ENCODE data around the gene TMED8. TPM values are rescaled to one million over a fixed set of nuclear protein-coding genes. Genes with fewer than 3 reads are reported as not detected.
A peak's percentile ranks its signal among the peaks of the same experiment; 100 is the strongest.

Gene TMED8
- total RNA-seq, 2 donors from 2014 or later: 20.5 to 27.6 TPM

GRCh38 chr14:77335576-77335975 lies 41.3 kb downstream of the TMED8 start:
- H3K9me3 Mint-ChIP-seq: no peaks in the 10 kb centered on the region
- Histone ChIP-seq H3K9ac (ENCODE audit: extremely low read depth, low read length, poor library complexity, severe bottlenecking) (no peak overlapping the region), H3K27ac (ENCODE audit: low read depth, low read length) (no peak overlapping the region), H3K4me1 (ENCODE audit: control insufficient read depth, insufficient read depth, low read length) (peaks cover 24% of the 10 kb centered on the region), H3K36me3 (ENCODE audit: control insufficient read depth, insufficient read depth, low read length) (peaks cover 17% of the 10 kb centered on the region), H3K9me3 (ENCODE audit: control insufficient read depth, low read length) (no peaks in the 10 kb centered on the region), H3K4me3 (ENCODE audit: low read length) (no peak overlapping the region), H3K27me3 (ENCODE audit: control insufficient read depth, insufficient read depth, low read length, poor library complexity, severe bottlenecking) (no peaks in the 10 kb centered on the region)
- H3K36me3 Mint-ChIP-seq (ENCODE audit: low read depth): peaks cover 2% of the 10 kb centered on the region
- no peak for TF ChIP-seq CTCF (conservative IDR thresholded peaks at IDR 0.05)
- H3K4me1 Mint-ChIP-seq: peaks cover 54% of the 10 kb centered on the region
- peak overlapping the region; percentile 11 for H3K27ac Mint-ChIP-seq
- no peak for DNase-seq
- WGBS, 2 experiments (ENCODE audit: insufficient coverage in 1 of 2, insufficient read length in 1 of 2): 95% methylated on average over 2 of the region's 3 CpGs; no CpG with 5 or more reads in 1 of the 2 experiments
- H3K27me3 Mint-ChIP-seq (ENCODE audit: insufficient read depth): no peaks in the 10 kb centered on the region
- no peak overlapping the region for H3K4me3 Mint-ChIP-seq

GRCh38 chr14:77329872-77330271 lies 47.0 kb downstream of the TMED8 start:
- no peak overlapping the region for H3K9ac ChIP-seq (ENCODE audit: extremely low read depth, low read length, poor library complexity, severe bottlenecking)
- no peaks in the 10 kb centered on the region for H3K36me3 ChIP-seq (ENCODE audit: control insufficient read depth, insufficient read depth, low read length)
- Mint-ChIP-seq H3K4me1 (peaks cover 1% of the 10 kb centered on the region), H3K9me3 (no peaks in the 10 kb centered on the region), H3K27ac (no peak overlapping the region), H3K4me3 (no peak overlapping the region), H3K27me3 (ENCODE audit: insufficient read depth) (no peaks in the 10 kb centered on the region), H3K36me3 (ENCODE audit: low read depth) (peaks cover 2% of the 10 kb centered on the region)
- 60 to 96% methylated on average over 1 to 7 of the region's 7 CpGs for WGBS, 2 experiments (ENCODE audit: insufficient coverage in 1 of 2, insufficient read length in 1 of 2)
- H3K27ac ChIP-seq (ENCODE audit: low read depth, low read length): no peak overlapping the region
- H3K4me3 ChIP-seq (ENCODE audit: low read length): no peak overlapping the region
- no peaks in the 10 kb centered on the region for H3K9me3 ChIP-seq (ENCODE audit: control insufficient read depth, low read length)
- TF ChIP-seq CTCF (conservative IDR thresholded peaks at IDR 0.05): no peak
- H3K27me3 ChIP-seq (ENCODE audit: control insufficient read depth, insufficient read depth, low read length, poor library complexity, severe bottlenecking): no peaks in the 10 kb centered on the region
- peak; percentile 30 for DNase-seq
- H3K4me1 ChIP-seq (ENCODE audit: control insufficient read depth, insufficient read depth, low read length): no peaks in the 10 kb centered on the region

DNA sequence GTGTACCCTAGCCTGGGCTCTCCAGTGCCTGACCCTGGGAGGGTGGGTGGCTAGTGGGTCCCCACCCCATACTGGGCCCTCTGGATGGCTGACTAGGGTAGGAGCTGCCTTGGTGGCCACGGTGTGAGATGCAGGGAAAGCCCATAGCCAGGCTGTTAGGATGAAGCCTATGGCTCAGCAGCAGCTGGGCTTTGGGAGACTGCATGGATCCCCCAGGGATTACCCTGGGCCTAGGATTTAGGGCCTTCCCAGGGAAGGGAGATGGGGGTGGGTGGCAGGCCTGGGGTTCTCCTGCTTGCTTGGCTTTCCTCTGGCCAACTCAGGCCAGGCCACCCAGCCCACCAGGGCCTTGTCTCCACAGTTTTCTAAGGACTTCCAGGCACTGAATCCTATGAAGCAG lies 49.8 kb downstream of the TMED8 start:
- Mint-ChIP-seq H3K9me3 (no peaks in the 10 kb centered on the region), H3K27me3 (ENCODE audit: insufficient read depth) (no peaks in the 10 kb centered on the region), H3K4me3 (no peak overlapping the region), H3K4me1 (peaks cover 6% of the 10 kb centered on the region), H3K36me3 (ENCODE audit: low read depth) (peaks cover 3% of the 10 kb centered on the region), H3K27ac (no peak overlapping the region)
- Histone ChIP-seq H3K4me1 (ENCODE audit: control insufficient read depth, insufficient read depth, low read length) (peaks cover under 1% of the 10 kb centered on the region), H3K9me3 (ENCODE audit: control insufficient read depth, low read length) (no peaks in the 10 kb centered on the region), H3K4me3 (ENCODE audit: low read length) (no peak overlapping the region), H3K9ac (ENCODE audit: extremely low read depth, low read length, poor library complexity, severe bottlenecking) (no peak overlapping the region), H3K27me3 (ENCODE audit: control insufficient read depth, insufficient read depth, low read length, poor library complexity, severe bottlenecking) (no peaks in the 10 kb centered on the region), H3K36me3 (ENCODE audit: control insufficient read depth, insufficient read depth, low read length) (no peaks in the 10 kb centered on the region), H3K27ac (ENCODE audit: low read depth, low read length) (no peak overlapping the region)
- 95% methylated on average over 1 of the region's 1 CpG; no CpG with 5 or more reads in 1 of the 2 experiments for WGBS, 2 experiments (ENCODE audit: insufficient coverage in 1 of 2, insufficient read length in 1 of 2)
- no peak for TF ChIP-seq CTCF (conservative IDR thresholded peaks at IDR 0.05)
- DNase-seq: peak; percentile 30
